ENCODE measurements around the gene IQCB1.
"Not testable (repeated sequence)": the region's sequence is repeated elsewhere in the genome, so short reads cannot be mapped to it uniquely, and the experiment has no call there.

IQCB1 gene

GRCh38 chr3:121834671-121835464, at the start of gene IQCB1, which contains the start of gene EAF2:
TSS of gene IQCB1 (minus strand) at chr3:121835060. CDS start at chr3:121828960, 6,100 bp downstream.
TSS of gene EAF2 (plus strand) at chr3:121835209. CDS start at chr3:121835286, 77 bp downstream.
- DNase-seq, result peak; percentile 97

- DNase-seq, result peak; percentile 6
These were observed 48.6 kb upstream of the IQCB1 start for GRCh38 chr3:121883507-121883906.

- no peak for DNase-seq
These were observed 43.6 kb upstream of the IQCB1 start for GRCh38 chr3:121878411-121878810.

- no peak for DNase-seq
These were observed 36.6 kb upstream of the IQCB1 start for GRCh38 chr3:121871430-121871829.

GRCh38 chr3:121870717-121871116, 35.9 kb upstream of the IQCB1 start:
- no peak for DNase-seq

- DNase-seq, result no peak
These were observed 34.9 kb upstream of the IQCB1 start for GRCh38 chr3:121869736-121870135.

GRCh38 chr3:121863801-121864200, 28.9 kb upstream of the IQCB1 start:
- no peak for DNase-seq

- not testable (repeated sequence) for DNase-seq
These were observed 28.4 kb upstream of the IQCB1 start for GRCh38 chr3:121863247-121863646.

- DNase-seq, result not testable (repeated sequence)
These were observed 22.9 kb upstream of the IQCB1 start for GRCh38 chr3:121857778-121858177.

GRCh38 chr3:121855555-121855954, 20.7 kb upstream of the IQCB1 start:
- peak; percentile 10 for DNase-seq

GRCh38 chr3:121852256-121852655, 17.4 kb upstream of the IQCB1 start:
- no peak for DNase-seq

- DNase-seq, result no peak
These were observed 10.0 kb upstream of the IQCB1 start for GRCh38 chr3:121844892-121845291.

GRCh38 chr3:121839962-121840361, 5.1 kb upstream of the IQCB1 start:
- DNase-seq, result no peak

- no peak for DNase-seq
These were observed 1.6 kb upstream of the IQCB1 start for GRCh38 chr3:121836481-121836880.

GRCh38 chr3:121836064-121836463, 1.2 kb upstream of the IQCB1 start:
- DNase-seq, result no peak

GRCh38 chr3:121835465-121835801, 573 bp upstream of the IQCB1 start:
- DNase-seq, result peak; percentile 40

GRCh38 chr3:121834157-121834670, 646 bp downstream of the IQCB1 start:
- peak; percentile 26 for DNase-seq

GRCh38 chr3:121822973-121823372, 11.9 kb downstream of the IQCB1 start:
- DNase-seq, result no peak

- DNase-seq, result no peak
These were observed 13.2 kb downstream of the IQCB1 start for GRCh38 chr3:121821421-121822199.

GRCh38 chr3:121819236-121819635, 15.6 kb downstream of the IQCB1 start:
- DNase-seq, result no peak

GRCh38 chr3:121818578-121818977, 16.3 kb downstream of the IQCB1 start:
- no peak for DNase-seq

- no peak for DNase-seq
These were observed 17.1 kb downstream of the IQCB1 start for GRCh38 chr3:121817753-121818152.

- DNase-seq, result no peak
These were observed 25.6 kb downstream of the IQCB1 start for GRCh38 chr3:121809249-121809648.

GRCh38 chr3:121803771-121804320, 31.0 kb downstream of the IQCB1 start:
- DNase-seq, result no peak
